IPS-11a (cell line): ENCODE results near the gene RGS12.
"Not testable (repeated sequence)": the region's sequence is repeated elsewhere in the genome, so short reads cannot be mapped to it uniquely, and the experiment has no call there.

Source experiments
- H3K4me3 ChIP-seq: one replicate; pipeline ENCODE4 v1.5.1; 2013; ENCODE audit warnings: low read depth, low read length, control low read depth

Gene RGS12

DNA sequence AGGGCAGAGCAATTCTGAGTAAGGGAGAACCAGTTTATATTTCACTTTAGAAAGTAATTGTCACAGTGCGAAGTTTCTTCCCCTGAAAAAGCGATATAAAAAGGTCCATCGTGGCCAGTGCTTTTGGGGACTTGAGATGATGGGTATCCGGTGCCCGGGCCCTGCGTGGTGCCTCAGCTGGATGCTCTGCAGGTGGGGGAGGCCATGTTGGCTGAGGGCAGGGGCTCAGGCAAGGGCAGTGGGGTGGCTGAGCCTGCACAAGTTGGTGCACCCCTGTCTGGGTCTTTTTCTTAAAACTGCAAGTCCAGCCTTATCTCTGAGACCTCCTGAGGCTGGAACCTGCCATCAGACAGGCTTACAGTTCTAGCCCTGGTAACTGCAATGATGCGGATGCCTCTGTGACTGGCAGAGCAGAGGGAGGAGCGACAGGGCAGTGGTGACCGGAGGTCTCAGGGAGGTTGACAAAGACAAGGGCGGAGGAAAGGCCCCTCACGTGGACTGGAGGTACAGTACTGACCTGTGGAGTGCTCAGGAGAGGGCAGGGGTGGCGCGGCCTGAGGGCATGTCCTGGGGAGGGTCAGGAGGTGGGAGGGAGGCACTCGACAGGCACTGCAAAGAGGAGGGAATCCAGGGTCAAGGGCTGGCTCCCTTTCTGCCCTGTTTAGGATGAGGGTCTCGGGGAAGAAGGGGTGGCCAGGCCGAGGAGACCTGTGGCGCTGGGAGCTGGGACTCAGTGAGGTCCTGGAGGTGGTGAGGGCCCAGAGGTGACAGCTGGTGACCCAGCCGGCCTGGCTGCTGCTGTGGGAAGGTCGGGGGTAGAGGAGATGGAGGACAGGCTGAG lies 1.8 kb downstream of the RGS12 start:
- no peak overlapping the region for H3K4me3 ChIP-seq

DNA sequence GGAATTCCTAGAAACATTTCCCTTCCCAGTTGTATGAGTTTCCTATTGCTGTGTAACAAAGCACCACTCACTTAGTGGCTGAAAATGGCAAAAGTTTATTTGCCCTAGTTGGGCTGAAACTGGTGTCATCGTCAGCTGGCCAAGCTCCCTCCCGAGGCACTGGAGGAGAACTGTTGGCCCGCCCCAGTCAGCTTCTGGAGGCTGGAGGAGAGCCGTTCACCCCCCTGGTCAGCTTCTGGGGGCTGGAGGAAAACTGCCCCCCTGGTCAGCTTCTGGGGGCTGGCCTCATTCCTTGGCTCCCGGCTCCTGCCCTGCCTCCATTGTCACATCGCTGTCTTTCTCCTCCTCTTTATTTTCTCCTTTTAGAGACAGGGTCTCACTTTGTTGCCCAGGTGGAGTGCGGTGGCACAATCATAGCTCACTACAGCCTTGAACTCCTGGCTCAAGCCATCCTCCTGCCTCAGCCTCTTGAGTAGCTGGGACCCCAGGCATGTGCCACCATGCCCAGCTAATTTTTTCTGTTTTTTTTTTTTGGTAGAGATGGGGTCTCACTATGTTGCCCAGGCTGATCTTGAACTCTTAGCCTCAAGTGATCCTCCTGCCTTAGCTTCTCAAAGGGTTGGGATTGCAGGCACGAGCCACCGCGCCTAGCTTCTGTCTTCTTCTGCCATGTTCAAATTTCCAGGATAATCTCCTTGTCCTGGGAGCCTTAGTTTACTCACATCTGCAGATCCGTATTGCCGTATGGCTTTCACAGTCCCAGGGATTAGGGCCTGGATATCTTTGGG lies 3.2 kb downstream of the RGS12 start:
- no peak overlapping the region for H3K4me3 ChIP-seq

DNA sequence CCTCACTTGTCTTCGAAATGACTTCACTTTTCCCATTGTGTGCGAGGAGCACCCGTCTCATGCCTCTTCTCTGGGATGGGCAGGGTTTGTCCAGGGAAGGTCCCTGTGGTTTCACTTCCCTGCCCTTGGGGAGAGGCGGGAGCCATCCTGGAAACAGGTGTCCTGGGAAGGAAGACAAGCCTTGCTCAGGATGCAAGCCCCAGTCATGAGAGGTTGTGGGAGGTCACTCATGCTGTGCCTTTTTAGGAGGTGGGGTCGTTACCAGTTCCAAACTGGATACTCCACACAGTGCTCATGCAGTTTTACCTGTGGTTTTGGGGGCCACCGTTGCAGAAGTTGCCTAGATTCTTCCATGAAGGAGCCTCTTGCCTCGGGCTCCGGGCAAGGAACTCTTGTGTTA lies 3.8 kb downstream of the RGS12 start:
- no peak overlapping the region for H3K4me3 ChIP-seq

DNA sequence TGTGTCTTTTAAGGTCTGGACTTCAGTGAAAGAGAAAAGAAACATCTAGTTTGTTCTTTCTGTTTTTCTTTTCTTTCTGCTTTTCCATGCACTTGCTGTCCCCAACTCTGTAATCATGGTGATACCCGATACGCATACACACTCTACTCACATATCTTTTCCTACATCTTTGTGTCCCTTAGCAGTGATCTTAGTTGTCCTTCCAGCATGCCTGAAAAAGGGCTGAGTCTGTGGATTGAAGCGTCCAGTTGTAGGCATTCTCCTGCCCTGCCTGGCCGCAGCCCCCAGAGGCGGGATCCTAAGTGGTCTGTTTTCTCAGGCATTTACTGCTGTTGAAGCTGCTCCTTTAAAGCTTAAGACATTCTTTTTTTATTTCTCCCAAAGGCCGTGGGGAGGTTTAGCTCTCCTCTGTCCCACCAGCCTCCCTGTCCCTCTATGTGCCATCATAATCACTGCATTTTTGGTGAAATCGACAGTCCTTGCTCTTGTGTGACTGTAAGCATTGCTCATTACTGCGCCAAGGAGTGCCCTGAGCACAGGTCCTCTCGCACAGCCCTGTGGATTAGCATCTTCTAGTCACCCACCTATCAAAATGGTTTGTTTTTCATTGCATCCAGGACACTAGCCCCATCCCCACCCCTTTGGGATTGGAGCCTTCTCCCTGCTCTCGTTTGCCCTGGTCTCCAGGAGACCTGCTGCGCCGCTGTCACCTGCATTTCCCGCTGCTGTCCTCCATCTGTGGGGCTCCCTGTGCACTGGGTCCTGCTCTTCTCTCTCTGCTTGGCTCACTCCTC lies 4.4 kb downstream of the RGS12 start:
- no peak overlapping the region for H3K4me3 ChIP-seq

- no peak overlapping the region for H3K4me3 ChIP-seq
These were observed 6.5 kb downstream of the RGS12 start for GRCh38 chr4:3299122-3299975.

DNA sequence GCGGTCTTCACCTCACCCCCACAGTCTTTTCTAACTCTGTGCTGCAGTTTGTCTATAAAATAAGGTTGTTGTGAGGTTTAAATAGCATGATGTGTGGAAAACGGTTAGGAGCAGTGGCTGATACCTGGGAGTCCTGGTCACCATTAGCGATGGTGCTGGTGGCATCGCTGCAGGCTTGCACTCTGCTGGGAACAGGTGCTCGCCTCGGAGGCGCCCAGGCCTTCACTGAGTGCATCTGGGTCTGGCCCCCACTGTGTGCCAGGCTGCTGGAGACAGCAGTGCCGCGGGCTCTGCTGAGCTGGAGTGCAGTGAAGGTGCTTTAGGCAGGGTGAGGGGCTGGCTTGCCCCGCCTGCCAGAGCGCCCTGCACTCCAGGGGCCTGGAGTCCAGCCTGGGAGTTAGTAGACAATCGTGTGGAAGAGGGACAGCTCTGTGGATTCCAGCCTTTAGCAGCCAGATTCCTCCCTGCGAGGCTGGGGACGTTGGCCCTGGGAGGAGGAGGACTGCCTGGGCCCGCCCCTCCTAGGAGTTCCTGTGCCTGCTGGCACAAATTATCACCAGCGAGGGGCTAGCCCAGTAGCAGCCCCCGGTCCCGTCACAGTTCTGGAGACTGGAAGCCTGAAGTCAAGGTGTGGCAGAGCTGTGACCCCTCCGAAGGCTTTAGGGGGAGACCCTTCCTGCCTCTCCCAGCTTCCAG lies 7.3 kb downstream of the RGS12 start:
- H3K4me3 ChIP-seq, result no peak overlapping the region

DNA sequence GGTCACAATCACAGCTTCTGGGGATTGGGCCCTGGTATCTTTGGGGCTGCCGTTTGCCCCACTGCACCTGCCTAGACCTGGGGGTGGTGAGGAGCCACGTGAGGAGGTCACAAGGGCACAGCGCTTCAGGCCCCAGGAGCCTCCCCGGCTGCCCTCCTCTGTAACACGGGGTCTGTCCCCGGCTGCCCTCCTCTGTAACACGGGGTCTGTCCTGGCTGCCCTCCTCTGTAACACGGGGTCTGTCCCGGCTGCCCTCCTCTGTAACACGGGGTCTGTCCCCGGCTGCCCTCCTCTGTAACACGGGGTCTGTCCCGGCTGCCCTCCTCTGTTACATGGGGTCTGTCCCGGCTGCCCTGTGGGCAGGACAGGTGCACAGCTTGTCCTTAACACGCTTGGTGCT lies 8.1 kb downstream of the RGS12 start:
- not testable (repeated sequence) for H3K4me3 ChIP-seq

DNA sequence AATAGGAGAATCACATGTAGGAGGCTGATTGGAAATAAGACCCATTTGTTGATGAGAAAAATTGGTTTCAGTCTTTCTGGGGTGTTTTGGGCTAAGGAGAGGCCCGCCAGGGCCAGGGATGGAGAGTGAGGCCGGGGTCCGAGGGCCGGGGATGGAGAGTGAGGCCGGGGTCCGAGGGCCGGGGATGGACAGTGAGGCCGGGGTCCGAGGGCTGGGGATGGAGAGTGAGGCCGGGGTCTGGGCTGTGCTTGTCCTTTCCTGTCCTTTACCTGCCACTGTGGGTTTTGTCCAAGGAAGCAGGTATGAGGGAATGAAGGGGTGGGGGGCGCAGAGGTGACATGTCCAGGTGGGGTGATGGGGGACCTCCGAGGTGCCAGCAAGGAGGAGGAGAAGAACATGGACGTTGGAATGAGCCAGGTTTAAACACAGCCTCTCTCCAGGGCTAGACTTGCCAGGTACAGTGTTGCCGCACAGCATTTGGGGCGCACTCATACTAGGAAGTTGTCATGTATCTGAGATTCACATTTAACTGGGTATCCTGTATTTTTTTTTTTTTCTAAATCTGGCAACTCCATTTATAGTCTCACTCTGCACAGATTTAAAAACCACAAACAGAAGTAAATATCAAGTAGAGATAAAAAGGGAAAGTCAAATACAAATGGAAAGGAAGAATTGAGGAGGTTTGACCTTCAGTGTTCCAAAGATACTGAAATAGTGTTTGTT lies 8.8 kb downstream of the RGS12 start:
- H3K4me3 ChIP-seq, result no peak overlapping the region

DNA sequence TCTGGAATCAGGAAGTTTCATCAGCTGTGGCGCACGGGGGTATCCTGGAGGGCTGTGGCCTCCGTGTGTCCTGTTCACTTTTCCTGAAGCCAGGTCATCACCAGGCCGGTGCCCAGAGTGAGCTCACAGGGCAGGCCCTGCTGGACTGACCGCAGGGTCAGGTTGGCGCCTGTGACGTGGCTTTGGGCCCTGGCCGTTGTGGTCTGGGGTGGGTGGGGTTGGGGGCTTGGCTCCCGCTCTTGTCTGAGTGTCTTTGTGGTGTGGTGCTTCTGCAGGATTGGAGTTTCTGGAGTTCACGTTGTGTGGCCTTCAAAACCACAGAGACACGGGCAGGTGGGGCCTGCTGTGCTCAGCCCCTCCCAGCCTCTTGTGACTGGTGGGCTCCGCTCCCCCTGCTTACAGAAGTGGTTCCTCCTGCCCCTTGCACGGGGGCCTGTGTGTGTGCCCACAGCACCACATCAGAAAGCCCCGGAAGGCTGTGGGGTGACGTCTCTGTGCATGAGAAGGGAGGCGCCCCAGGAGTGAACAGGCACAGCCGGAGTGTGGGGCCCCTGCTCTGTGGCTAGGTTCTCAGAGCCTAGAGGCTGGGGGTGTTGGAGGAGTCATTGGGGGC lies 9.5 kb downstream of the RGS12 start:
- no peak overlapping the region for H3K4me3 ChIP-seq

DNA sequence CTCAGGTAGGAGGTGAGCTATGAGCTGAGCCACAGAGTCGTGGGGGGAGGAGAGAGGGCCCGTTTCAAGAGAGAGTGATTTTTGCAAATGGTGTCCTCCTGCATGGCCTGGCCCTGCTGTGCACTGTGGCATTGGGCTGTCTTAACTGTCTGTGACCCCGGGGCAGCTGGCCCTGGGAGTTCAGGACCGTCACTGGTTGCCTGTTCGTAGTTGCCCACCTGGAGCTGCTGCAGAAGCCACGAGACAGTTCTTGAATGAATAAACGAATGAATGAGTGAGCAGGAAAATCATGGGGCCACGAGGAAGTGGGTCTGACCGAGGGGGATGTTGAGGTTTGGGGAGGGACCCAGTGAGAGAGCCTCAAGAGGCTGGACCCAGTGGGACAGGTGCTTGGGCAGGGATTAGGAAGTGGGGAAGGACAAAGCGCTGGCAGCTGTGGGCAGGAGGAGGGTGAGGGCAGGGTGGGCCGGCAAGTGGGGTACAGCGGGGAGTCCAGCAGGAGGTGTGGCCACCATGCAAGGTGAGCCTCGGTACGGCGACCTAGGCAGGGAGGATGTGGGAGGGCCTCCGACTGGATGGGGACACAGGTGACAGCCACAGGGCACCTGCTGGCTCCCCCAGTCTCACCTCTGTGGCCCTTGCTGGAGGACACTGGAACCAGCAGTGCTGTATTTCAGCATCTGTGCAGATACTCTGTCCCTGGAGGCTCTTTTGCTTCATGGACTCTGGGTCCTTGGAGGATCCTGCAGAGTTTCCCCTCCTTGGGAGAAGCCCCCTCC lies 10.2 kb downstream of the RGS12 start:
- no peak overlapping the region for H3K4me3 ChIP-seq

GRCh38 chr4:3303565-3303824 lies 10.7 kb downstream of the RGS12 start:
- H3K4me3 ChIP-seq, result no peak overlapping the region

DNA sequence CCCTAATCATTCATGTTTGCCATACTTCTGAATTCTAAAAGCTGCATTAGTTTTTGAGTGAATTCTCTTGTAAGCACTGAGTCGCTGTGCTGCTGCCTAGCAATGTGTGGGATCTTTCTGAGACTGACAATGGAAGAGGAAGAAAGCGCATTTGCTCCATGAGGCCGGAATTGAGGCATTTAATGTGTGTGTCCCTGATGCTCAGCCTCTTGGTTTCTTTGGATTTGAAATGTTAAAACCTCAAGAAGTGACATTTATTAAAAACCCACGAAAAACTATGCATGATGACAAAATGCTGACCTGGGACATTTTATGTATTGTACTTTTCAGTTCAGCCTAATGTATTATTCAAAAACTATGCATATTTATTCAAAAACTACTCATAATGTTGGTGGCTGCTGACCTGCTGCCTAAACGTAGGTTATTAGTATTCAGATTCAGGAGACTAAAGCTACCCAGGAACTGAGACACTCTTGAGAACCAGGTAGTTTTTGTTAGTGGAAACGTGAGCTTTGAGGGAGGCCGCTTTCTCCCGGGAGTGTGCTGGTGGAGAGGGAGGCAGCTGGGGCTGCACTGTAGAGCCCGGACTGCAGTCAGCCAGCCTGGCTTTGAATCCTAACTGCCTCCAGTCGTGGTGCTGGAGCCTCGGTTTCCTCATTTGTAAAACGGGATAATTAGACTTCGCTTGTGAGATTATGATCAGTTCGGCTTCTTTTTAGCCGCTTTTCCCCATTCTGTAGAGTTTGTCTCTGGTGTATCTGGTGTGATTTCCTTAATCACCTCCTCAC lies 11.3 kb downstream of the RGS12 start:
- H3K4me3 ChIP-seq, result no peak overlapping the region

GRCh38 chr4:3304831-3305609 lies 12.2 kb downstream of the RGS12 start:
- no peak overlapping the region for H3K4me3 ChIP-seq

DNA sequence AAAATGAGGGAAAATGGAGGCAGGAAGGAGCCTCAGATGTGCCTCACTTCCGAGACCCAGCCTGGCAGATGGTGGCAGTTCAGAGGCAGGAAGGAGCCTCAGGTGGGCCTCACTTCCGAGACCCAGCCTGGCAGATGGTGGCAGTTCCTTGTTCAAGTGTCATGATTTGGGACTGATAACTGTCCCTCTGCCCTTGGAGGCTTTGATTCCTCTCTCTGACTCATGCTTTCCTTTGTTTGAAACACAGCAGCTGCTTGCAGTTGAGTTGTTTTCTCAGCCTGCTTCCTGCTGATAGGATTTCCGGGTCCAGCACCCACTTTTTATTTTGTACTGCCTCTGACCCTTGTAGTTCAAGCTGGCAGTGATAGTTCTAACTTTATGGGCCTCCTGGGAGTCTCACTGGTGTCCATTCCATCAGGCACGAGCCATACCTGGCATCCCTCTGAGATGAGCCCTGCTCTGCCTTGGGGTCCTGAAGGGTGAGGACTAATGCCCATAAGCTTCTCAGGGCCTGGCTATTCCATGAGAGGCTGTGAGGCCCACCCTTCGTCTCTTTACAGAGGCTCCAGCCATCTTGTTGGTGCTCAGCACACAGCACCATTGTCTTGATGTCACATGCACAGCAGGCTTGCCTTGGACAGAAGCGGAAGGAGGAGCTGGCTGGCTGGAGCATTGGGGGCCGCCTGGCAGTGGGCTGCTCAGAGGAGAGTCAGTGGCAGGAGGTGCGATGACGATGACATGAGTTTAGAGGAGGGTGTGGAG lies 13.0 kb downstream of the RGS12 start:
- H3K4me3 ChIP-seq, result no peak overlapping the region

- H3K4me3 ChIP-seq, result no peak overlapping the region
These were observed 13.6 kb downstream of the RGS12 start for GRCh38 chr4:3306450-3306849.

DNA sequence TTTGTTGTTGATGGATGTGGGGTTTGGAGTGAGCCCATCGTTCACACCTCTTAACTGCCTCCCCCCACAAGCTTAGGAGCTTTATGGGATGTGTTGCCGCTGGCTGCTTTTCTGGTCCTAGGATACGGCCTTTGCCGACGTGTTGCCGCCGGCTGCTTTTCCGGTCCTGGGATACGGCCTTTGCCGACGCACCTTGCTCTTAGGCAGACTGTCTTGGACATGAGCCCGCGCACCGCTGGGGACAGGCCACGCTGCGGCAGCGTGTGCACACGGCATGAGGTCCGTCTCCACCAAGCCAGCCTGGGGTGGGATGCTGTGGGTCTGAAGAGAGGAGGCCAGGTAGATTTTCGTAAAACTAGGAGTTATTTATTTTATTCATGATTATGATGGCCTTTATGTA lies 14.2 kb downstream of the RGS12 start:
- H3K4me3 ChIP-seq, result no peak overlapping the region
